ENCODE measurements around the gene PSPH.

GRCh38 chr7:56033671-56034432 lies 17.4 kb downstream of the PSPH start:
- TF ChIP-seq, protein P1, sequence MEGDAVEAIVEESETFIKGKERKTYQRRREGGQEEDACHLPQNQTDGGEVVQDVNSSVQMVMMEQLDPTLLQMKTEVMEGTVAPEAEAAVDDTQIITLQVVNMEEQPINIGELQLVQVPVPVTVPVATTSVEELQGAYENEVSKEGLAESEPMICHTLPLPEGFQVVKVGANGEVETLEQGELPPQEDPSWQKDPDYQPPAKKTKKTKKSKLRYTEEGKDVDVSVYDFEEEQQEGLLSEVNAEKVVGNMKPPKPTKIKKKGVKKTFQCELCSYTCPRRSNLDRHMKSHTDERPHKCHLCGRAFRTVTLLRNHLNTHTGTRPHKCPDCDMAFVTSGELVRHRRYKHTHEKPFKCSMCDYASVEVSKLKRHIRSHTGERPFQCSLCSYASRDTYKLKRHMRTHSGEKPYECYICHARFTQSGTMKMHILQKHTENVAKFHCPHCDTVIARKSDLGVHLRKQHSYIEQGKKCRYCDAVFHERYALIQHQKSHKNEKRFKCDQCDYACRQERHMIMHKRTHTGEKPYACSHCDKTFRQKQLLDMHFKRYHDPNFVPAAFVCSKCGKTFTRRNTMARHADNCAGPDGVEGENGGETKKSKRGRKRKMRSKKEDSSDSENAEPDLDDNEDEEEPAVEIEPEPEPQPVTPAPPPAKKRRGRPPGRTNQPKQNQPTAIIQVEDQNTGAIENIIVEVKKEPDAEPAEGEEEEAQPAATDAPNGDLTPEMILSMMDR (IDR thresholded peaks at IDR 0.05): peak in 1 of 3 experiments; percentile 12
- TF ChIP-seq POLR2A (IDR thresholded peaks at IDR 0.05): no peak

Measured in testis (tissue), 2 donors.